HepG2 (cell line): Measurements from ENCODE around the gene BCAS3.

ENCODE experiments used
- ASH2L ChIP-seq: fragments of 300-600, 200-600 bp; sonication (generic); IDR thresholded peaks from 2 replicates; pipeline ENCODE4 v1.7.0; 2017; ENCODE audit warnings: low read depth, mild to moderate bottlenecking, moderate library complexity, mixed read lengths, low read length; ENCODE audit not compliant: insufficient read length
- FOXK1 ChIP-seq: sonication (generic); formaldehyde crosslinking; IDR thresholded peaks from 2 replicates; pipeline ENCODE4 v1.4.0; 2020; ENCODE audit warnings: low read depth, missing genetic modification reagents, borderline replicate concordance
- MYC ChIP-seq: sonication (generic); formaldehyde crosslinking; IDR thresholded peaks from 2 replicates; pipeline ENCODE4 v1.9.0; 2021; ENCODE audit warnings: missing genetic modification reagents, borderline replicate concordance
- MYNN ChIP-seq: sonication (generic); formaldehyde crosslinking; IDR thresholded peaks from 2 replicates; pipeline ENCODE4 v1.4.0; 2020; ENCODE audit warnings: mild to moderate bottlenecking, low read depth, missing genetic modification reagents
- NCOA2 ChIP-seq: sonication (generic); formaldehyde crosslinking; IDR thresholded peaks from 2 replicates; pipeline ENCODE4 v1.8.0; 2022; ENCODE audit warnings: inconsistent platforms
- POLR2A ChIP-seq, 2 experiments: IDR thresholded peaks; 2 replicates each; pipeline ENCODE4 v1.6.1; 2011; ENCODE audit warnings: low read depth in 2 of 2, low read length in 2 of 2, mild to moderate bottlenecking in 1 of 2, moderate library complexity in 1 of 2; ENCODE audit not compliant: insufficient read depth in 1 of 2
- POLR2AphosphoS5 ChIP-seq: IDR thresholded peaks from 2 replicates; pipeline ENCODE4 v1.6.1; 2012; ENCODE audit warnings: low read depth, low read length
- ZNF274 ChIP-seq: sonication (generic); formaldehyde crosslinking; IDR thresholded peaks from 2 replicates; pipeline ENCODE4 v1.5.1; 2020; ENCODE audit warnings: mild to moderate bottlenecking, missing genetic modification reagents
- TF ChIP-seq, protein P1 (sequence below), 2 experiments: sonication (generic) in 1 of 2; formaldehyde crosslinking in 1 of 2; IDR thresholded peaks; 2 replicates each; pipeline versions ENCODE4 v1.5.1 to v1.6.1; 2011 to 2020; ENCODE audit warnings: borderline replicate concordance in 1 of 2, low read depth in 1 of 2, low read length in 1 of 2, mild to moderate bottlenecking in 1 of 2, missing genetic modification reagents in 1 of 2, moderate library complexity in 1 of 2
- TF ChIP-seq, protein P2 (sequence below): sonication (generic); formaldehyde crosslinking; IDR thresholded peaks from 2 replicates; pipeline ENCODE4 v1.5.0; 2020; ENCODE audit warnings: mild to moderate bottlenecking, missing genetic modification reagents, moderate library complexity

DNA sequence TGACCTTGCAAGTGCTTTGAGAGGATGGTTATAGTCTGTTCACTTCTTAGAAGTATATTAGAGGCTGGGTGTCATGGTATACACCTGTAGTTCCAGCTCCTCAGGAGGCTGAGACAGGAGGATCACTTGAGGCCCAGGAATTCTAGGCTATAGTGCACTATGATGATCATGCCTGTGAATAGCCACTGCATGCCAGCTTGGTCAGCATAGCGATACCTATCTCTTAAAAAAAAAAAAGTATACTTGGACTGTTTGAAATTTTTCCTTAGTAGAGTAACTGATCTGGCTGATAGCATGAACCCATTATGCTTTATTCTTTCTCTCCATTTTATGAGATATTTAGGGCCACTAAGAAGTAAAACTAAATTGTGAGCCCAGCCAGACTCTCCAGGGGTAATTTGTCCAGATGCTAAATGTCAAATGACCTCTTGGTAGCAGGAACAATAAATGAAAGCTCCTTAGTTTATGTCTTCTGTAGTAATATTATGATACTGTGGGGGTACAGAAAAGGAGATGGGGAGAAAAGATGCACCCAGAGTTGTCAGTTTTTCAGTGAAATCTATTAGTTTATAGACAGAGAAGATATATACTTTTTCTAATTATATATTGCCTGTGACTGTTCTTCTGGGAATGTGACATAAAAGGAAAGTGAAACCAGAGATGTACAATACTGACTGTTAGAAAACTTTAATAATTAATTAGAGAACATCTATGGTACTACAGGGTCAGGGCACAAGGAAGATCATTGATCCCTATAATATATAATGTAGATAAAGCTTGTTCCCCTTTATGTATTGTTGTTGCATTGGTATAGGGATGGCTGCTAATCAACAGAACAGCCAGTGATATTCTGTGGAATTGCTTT, 386.7 kb downstream of the BCAS3 start:
- no peak for TF ChIP-seq FOXK1
- no peak for TF ChIP-seq ZNF274
- no peak for TF ChIP-seq POLR2AphosphoS5
- TF ChIP-seq MYC (CRISPR knock-in tag): no peak
- TF ChIP-seq, protein P1, sequence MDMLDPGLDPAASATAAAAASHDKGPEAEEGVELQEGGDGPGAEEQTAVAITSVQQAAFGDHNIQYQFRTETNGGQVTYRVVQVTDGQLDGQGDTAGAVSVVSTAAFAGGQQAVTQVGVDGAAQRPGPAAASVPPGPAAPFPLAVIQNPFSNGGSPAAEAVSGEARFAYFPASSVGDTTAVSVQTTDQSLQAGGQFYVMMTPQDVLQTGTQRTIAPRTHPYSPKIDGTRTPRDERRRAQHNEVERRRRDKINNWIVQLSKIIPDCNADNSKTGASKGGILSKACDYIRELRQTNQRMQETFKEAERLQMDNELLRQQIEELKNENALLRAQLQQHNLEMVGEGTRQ (IDR thresholded peaks at IDR 0.05; ENCODE audit: low read depth, low read length): no peak
- TF ChIP-seq, protein P1 (CRISPR knock-in tag; IDR thresholded peaks at IDR 0.05; ENCODE audit: borderline replicate concordance): no peak
- no peak for TF ChIP-seq NCOA2 (CRISPR knock-in tag)
- TF ChIP-seq ASH2L: no peak
- no peak for TF ChIP-seq MYNN (CRISPR knock-in tag)
- TF ChIP-seq, protein P2, sequence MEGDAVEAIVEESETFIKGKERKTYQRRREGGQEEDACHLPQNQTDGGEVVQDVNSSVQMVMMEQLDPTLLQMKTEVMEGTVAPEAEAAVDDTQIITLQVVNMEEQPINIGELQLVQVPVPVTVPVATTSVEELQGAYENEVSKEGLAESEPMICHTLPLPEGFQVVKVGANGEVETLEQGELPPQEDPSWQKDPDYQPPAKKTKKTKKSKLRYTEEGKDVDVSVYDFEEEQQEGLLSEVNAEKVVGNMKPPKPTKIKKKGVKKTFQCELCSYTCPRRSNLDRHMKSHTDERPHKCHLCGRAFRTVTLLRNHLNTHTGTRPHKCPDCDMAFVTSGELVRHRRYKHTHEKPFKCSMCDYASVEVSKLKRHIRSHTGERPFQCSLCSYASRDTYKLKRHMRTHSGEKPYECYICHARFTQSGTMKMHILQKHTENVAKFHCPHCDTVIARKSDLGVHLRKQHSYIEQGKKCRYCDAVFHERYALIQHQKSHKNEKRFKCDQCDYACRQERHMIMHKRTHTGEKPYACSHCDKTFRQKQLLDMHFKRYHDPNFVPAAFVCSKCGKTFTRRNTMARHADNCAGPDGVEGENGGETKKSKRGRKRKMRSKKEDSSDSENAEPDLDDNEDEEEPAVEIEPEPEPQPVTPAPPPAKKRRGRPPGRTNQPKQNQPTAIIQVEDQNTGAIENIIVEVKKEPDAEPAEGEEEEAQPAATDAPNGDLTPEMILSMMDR (CRISPR knock-in tag): no peak
- no peak for TF ChIP-seq POLR2A (IDR thresholded peaks at IDR 0.05; ENCODE audit: insufficient read depth in 1 of 2, low read depth in 2 of 2, low read length in 2 of 2)
